ENCODE measurements around the gene BBS9. TPM values are rescaled to one million over a fixed set of nuclear protein-coding genes. Genes with fewer than 3 reads are reported as not detected.

Gene BBS9
- total and polyA plus RNA-seq, 2 donors from 2014 or later = 9.0 to 23.4 TPM

- Histone ChIP-seq H3K36me3 (ENCODE audit: control insufficient read depth in 2 of 3, insufficient read depth in 3 of 3, low read length in 3 of 3) (no peaks in the 10 kb centered on the region), H3K27me3 (ENCODE audit: control insufficient read depth, insufficient read depth, low read length) (no peaks in the 10 kb centered on the region), H3K27ac (ENCODE audit: low read depth in 2 of 2, low read length in 2 of 2) (no peak overlapping the region), H3K9ac (ENCODE audit: low read length in 3 of 3) (no peak overlapping the region), H3K4me1 (ENCODE audit: control insufficient read depth in 2 of 3, insufficient read depth in 2 of 3, low read depth in 1 of 3, low read length in 3 of 3) (no peaks in the 10 kb centered on the region), H3K4me3 (ENCODE audit: low read length in 3 of 3) (no peak overlapping the region), H3K9me3 (ENCODE audit: control insufficient read depth in 2 of 3, insufficient read depth in 1 of 3, low read length in 3 of 3) (no peaks in the 10 kb centered on the region)
- DNase-seq = no peak
- no peak for FAIRE-seq
- TF ChIP-seq CTCF (IDR thresholded peaks at IDR 0.05; ENCODE audit: borderline replicate concordance, extremely low read depth, insufficient read depth) = no peak
- intact Hi-C loops (cut with DNase I) = no loop called here
These were observed 503.6 kb downstream of the BBS9 start for GRCh38 chr7:33632840-33633525.

GRCh38 chr7:33634606-33635005 lies 505.2 kb downstream of the BBS9 start:
- FAIRE-seq (no peak), DNase-seq (no peak)
- Histone ChIP-seq H3K27me3 (ENCODE audit: control insufficient read depth, insufficient read depth, low read length) (no peaks in the 10 kb centered on the region), H3K4me3 (ENCODE audit: low read length in 3 of 3) (no peak overlapping the region), H3K4me1 (ENCODE audit: control insufficient read depth in 2 of 3, insufficient read depth in 2 of 3, low read depth in 1 of 3, low read length in 3 of 3) (no peaks in the 10 kb centered on the region), H3K9me3 (ENCODE audit: control insufficient read depth in 2 of 3, insufficient read depth in 1 of 3, low read length in 3 of 3) (no peaks in the 10 kb centered on the region), H3K9ac (ENCODE audit: low read length in 3 of 3) (no peak overlapping the region), H3K36me3 (ENCODE audit: control insufficient read depth in 2 of 3, insufficient read depth in 3 of 3, low read length in 3 of 3) (no peaks in the 10 kb centered on the region), H3K27ac (ENCODE audit: low read depth in 2 of 2, low read length in 2 of 2) (no peak overlapping the region)
- TF ChIP-seq CTCF (IDR thresholded peaks at IDR 0.05; ENCODE audit: borderline replicate concordance, extremely low read depth, insufficient read depth) = no peak
- intact Hi-C loops (cut with DNase I) = no loop called here

GRCh38 chr7:33636359-33636758 lies 507.0 kb downstream of the BBS9 start:
- FAIRE-seq = no peak
- Histone ChIP-seq H3K36me3 (ENCODE audit: control insufficient read depth in 2 of 3, insufficient read depth in 3 of 3, low read length in 3 of 3) (no peaks in the 10 kb centered on the region), H3K9ac (ENCODE audit: low read length in 3 of 3) (no peak overlapping the region), H3K27me3 (ENCODE audit: control insufficient read depth, insufficient read depth, low read length) (no peaks in the 10 kb centered on the region), H3K4me1 (ENCODE audit: control insufficient read depth in 2 of 3, insufficient read depth in 2 of 3, low read depth in 1 of 3, low read length in 3 of 3) (no peaks in the 10 kb centered on the region), H3K27ac (ENCODE audit: low read depth in 2 of 2, low read length in 2 of 2) (no peak overlapping the region), H3K4me3 (ENCODE audit: low read length in 3 of 3) (no peak overlapping the region), H3K9me3 (ENCODE audit: control insufficient read depth in 2 of 3, insufficient read depth in 1 of 3, low read length in 3 of 3) (no peaks in the 10 kb centered on the region)
- no peak for TF ChIP-seq CTCF (IDR thresholded peaks at IDR 0.05; ENCODE audit: borderline replicate concordance, extremely low read depth, insufficient read depth)
- intact Hi-C loops (cut with DNase I) = no loop called here
- no peak for DNase-seq

Data from kidney (tissue), 14 donors.